ENCODE measurements around the gene PDE7B.

The PDE7B gene

DNA sequence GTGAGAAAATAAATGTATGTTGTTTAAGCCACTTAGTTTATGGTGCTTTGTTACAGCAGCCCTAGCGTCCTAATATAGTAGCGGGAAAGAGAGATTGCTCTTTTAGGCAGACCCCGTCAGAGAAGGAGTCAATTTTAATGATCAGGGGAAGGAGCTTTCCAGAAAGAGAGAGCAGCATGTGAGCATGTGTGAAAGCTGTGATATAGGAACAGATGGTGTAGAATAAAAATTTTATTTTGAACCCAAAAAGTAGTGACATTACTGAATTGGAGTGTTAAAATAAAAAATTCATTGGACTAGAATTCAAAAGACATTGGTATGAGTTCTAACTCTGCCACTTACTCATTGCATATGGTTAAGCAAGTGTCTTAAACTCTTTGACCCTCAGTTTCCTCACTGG is 119.8 kb downstream of the PDE7B start:
- ChIA-PET CTCF (no interaction called here), POLR2A (no interaction called here)
- Histone ChIP-seq H3K36me3 (ENCODE audit: control insufficient read depth in 2 of 2, insufficient read depth in 1 of 2, low read length in 2 of 2) (no peaks in the 10 kb centered on the region), H3K27ac (ENCODE audit: extremely low read depth, low read depth, low read length) (no peak overlapping the region), H3K4me3 (ENCODE audit: low read depth, low read length) (no peak overlapping the region), H3K4me1 (ENCODE audit: control insufficient read depth, insufficient read depth, low read length) (no peaks in the 10 kb centered on the region), H3K9me3 (ENCODE audit: control insufficient read depth, insufficient read depth, low read depth, low read length) (no peaks in the 10 kb centered on the region)
- TF ChIP-seq ZBTB48 (tag by site-specific recombination; IDR thresholded peaks at IDR 0.05) (no peak), ZNF658 (tag by site-specific recombination; IDR thresholded peaks at IDR 0.05) (no peak), ZNF701 (tag by site-specific recombination; IDR thresholded peaks at IDR 0.05) (no peak), ZNF211 (tag by site-specific recombination; IDR thresholded peaks at IDR 0.05; ENCODE audit: low read depth) (no peak), BCL11B (tag by site-specific recombination; IDR thresholded peaks at IDR 0.05; ENCODE audit: low read depth) (no peak), ZNF324 (tag by site-specific recombination; IDR thresholded peaks at IDR 0.05) (no peak), HOXD13 (CRISPR knock-in tag; IDR thresholded peaks at IDR 0.05; ENCODE audit: borderline replicate concordance) (no peak), ZNF48 (tag by site-specific recombination; IDR thresholded peaks at IDR 0.05) (no peak), ZNF423 (tag by site-specific recombination; IDR thresholded peaks at IDR 0.05) (no peak), ZNF335 (tag by site-specific recombination; conservative IDR thresholded peaks at IDR 0.05) (no peak), ZBTB7A (tag by site-specific recombination; IDR thresholded peaks at IDR 0.05; ENCODE audit: low read depth) (no peak), YY1 (tag by site-specific recombination; IDR thresholded peaks at IDR 0.05) (no peak), KLF9 (tag by site-specific recombination; IDR thresholded peaks at IDR 0.05; ENCODE audit: low read depth) (no peak)
- TF ChIP-seq, protein P1, sequence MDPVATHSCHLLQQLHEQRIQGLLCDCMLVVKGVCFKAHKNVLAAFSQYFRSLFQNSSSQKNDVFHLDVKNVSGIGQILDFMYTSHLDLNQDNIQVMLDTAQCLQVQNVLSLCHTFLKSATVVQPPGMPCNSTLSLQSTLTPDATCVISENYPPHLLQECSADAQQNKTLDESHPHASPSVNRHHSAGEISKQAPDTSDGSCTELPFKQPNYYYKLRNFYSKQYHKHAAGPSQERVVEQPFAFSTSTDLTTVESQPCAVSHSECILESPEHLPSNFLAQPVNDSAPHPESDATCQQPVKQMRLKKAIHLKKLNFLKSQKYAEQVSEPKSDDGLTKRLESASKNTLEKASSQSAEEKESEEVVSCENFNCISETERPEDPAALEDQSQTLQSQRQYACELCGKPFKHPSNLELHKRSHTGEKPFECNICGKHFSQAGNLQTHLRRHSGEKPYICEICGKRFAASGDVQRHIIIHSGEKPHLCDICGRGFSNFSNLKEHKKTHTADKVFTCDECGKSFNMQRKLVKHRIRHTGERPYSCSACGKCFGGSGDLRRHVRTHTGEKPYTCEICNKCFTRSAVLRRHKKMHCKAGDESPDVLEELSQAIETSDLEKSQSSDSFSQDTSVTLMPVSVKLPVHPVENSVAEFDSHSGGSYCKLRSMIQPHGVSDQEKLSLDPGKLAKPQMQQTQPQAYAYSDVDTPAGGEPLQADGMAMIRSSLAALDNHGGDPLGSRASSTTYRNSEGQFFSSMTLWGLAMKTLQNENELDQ (tag by site-specific recombination; IDR thresholded peaks at IDR 0.05; ENCODE audit: low read depth), result no peak
- TF ChIP-seq, protein P2, sequence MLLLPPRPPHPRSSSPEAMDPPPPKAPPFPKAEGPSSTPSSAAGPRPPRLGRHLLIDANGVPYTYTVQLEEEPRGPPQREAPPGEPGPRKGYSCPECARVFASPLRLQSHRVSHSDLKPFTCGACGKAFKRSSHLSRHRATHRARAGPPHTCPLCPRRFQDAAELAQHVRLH (tag by site-specific recombination; IDR thresholded peaks at IDR 0.05), result no peak
- TF ChIP-seq, protein P3, sequence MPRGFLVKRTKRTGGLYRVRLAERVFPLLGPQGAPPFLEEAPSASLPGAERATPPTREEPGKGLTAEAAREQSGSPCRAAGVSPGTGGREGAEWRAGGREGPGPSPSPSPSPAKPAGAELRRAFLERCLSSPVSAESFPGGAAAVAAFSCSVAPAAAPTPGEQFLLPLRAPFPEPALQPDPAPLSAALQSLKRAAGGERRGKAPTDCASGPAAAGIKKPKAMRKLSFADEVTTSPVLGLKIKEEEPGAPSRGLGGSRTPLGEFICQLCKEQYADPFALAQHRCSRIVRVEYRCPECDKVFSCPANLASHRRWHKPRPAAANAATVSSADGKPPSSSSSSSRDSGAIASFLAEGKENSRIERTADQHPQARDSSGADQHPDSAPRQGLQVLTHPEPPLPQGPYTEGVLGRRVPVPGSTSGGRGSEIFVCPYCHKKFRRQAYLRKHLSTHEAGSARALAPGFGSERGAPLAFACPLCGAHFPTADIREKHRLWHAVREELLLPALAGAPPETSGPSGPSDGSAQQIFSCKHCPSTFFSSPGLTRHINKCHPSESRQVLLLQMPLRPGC (tag by site-specific recombination; IDR thresholded peaks at IDR 0.05), result no peak
- TF ChIP-seq, protein P4, sequence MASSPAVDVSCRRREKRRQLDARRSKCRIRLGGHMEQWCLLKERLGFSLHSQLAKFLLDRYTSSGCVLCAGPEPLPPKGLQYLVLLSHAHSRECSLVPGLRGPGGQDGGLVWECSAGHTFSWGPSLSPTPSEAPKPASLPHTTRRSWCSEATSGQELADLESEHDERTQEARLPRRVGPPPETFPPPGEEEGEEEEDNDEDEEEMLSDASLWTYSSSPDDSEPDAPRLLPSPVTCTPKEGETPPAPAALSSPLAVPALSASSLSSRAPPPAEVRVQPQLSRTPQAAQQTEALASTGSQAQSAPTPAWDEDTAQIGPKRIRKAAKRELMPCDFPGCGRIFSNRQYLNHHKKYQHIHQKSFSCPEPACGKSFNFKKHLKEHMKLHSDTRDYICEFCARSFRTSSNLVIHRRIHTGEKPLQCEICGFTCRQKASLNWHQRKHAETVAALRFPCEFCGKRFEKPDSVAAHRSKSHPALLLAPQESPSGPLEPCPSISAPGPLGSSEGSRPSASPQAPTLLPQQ (tag by site-specific recombination; IDR thresholded peaks at IDR 0.05), result no peak

DNA sequence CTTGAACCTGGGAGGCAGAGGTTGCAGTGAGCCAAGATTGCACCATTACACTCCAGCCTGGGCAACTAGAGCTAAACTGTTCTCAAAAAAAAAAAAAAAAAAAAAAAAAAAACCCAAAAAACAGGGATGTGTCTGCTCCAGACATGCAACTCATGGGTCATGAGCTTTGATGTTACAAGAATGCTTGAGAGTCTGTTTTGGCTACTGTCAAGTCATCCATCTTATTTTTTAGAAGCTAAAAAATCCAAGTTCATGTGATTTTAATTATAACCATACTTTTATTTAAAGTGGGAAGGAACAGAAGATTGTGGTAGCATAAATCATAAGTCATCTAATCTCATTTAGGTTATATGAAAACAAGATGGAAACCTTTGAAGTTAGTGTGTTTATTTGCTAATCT is 120.6 kb downstream of the PDE7B start:
- POLR2A ChIA-PET, result no interaction called here
- Histone ChIP-seq H3K4me1 (ENCODE audit: control insufficient read depth, insufficient read depth, low read length) (no peaks in the 10 kb centered on the region), H3K9me3 (ENCODE audit: control insufficient read depth, insufficient read depth, low read depth, low read length) (no peaks in the 10 kb centered on the region), H3K27ac (ENCODE audit: extremely low read depth, low read depth, low read length) (no peak overlapping the region), H3K36me3 (ENCODE audit: control insufficient read depth in 2 of 2, insufficient read depth in 1 of 2, low read length in 2 of 2) (no peaks in the 10 kb centered on the region), H3K4me3 (ENCODE audit: low read depth, low read length) (no peak overlapping the region)
- CTCF ChIA-PET, result interaction anchor here (0.7 kb wide), 1 partner anchor 56 kb away, joined by 3 read pairs; no protein-coding TSS in a partner anchor
- TF ChIP-seq IKZF3 (tag by site-specific recombination; IDR thresholded peaks at IDR 0.05) (no peak), ZNF629 (tag by site-specific recombination; IDR thresholded peaks at IDR 0.05) (no peak)
- TF ChIP-seq, protein P5, sequence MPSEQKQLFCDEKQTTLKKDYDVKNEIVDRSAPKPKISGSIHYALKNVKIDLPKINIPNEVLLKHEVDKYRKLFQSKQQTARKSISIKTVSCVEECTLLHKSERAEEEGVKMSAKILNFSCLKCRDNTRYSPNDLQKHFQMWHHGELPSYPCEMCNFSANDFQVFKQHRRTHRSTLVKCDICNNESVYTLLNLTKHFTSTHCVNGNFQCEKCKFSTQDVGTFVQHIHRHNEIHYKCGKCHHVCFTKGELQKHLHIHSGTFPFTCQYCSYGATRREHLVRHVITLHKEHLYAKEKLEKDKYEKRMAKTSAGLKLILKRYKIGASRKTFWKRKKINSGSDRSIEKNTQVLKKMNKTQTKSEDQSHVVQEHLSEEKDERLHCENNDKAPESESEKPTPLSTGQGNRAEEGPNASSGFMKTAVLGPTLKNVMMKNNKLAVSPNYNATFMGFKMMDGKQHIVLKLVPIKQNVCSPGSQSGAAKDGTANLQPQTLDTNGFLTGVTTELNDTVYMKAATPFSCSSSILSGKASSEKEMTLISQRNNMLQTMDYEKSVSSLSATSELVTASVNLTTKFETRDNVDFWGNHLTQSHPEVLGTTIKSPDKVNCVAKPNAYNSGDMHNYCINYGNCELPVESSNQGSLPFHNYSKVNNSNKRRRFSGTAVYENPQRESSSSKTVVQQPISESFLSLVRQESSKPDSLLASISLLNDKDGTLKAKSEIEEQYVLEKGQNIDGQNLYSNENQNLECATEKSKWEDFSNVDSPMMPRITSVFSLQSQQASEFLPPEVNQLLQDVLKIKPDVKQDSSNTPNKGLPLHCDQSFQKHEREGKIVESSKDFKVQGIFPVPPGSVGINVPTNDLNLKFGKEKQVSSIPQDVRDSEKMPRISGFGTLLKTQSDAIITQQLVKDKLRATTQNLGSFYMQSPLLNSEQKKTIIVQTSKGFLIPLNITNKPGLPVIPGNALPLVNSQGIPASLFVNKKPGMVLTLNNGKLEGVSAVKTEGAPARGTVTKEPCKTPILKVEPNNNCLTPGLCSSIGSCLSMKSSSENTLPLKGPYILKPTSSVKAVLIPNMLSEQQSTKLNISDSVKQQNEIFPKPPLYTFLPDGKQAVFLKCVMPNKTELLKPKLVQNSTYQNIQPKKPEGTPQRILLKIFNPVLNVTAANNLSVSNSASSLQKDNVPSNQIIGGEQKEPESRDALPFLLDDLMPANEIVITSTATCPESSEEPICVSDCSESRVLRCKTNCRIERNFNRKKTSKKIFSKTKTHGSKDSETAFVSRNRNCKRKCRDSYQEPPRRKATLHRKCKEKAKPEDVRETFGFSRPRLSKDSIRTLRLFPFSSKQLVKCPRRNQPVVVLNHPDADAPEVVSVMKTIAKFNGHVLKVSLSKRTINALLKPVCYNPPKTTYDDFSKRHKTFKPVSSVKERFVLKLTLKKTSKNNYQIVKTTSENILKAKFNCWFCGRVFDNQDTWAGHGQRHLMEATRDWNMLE (tag by site-specific recombination; conservative IDR thresholded peaks at IDR 0.05; ENCODE audit: low read depth), result no peak

Measured in HEK293 (cell line).